ENCODE data around the gene NT5DC4.

Gene NT5DC4

DNA sequence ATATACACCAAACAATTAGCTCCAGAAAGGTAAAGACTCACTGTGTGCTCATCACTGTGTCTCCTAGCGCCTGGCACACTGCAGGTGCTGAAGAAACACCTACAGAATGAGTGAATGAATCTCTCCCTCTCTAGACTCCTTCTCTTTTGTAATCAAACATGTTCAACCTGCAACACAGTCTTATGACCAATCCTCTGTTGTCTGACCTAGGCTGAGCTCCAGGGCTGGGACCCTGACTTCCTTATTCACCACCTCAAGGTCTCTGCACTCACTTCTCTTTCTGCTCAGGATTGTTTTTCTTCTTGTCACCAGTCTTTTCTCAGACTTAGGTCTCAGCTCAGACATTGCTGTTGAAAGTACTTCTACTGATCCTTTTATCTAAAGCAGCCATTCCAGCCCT is 33.7 kb downstream of the NT5DC4 start:
- no peak for DNase-seq (ENCODE audit: low read depth in 2 of 2)

DNA sequence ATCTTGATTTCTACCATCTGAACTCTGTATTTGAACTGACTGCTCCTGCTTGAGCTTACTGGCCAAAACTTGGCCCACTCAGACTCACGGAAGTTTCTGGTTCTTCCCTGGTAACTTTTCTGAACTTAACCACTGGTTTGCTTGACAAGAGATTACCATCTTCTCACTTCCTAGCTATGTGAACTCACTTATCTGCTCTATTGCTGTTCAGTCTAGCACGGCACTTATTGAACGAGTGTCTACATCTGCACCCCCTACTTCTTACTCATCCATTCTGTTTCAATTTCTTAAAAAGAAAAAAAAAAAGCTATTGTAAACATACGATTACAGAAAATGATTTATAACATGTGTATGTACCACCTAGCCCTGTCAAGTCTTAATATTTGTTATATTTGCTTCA is 34.6 kb downstream of the NT5DC4 start:
- DNase-seq (ENCODE audit: low read depth in 2 of 2): no peak

DNA sequence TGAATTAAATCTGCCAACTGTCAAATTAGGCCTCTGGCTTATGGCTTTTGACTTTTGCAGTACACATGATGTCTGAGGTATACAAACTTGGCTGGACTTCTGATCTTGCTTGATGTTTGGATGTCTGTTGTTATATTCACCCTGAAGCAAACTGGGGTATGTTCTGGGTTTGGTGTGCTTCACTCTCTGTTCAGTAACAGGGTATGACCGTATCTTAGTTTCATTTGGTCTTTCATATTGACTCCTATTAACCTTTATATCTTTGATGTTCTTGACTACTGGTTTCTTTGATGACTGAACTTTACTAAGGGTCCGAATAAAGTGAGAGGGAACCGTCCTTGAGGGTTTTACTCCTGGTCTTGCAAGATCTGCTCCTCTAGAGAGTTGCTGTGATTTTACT is 35.4 kb downstream of the NT5DC4 start:
- no peak for DNase-seq (ENCODE audit: low read depth in 2 of 2)

DNA sequence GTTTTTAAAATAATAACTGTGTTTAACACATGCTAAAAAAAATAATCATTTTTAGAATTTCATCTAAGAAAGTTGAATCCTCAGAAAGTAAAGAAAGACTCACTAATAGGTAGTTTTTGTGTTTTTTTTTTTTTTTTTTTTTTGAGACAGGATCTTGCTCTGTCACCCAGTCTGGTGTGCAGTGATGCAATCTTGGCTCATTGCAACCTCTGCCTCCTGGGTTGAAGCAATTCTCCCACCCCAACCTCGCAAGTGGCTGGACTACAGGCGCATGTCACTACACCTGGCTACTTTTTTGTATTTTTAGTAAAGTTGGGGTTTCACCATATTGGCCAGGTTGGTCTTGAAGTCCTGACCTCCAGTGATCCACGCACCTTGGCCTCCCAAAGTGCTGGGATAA is 36.4 kb downstream of the NT5DC4 start:
- no peak for DNase-seq (ENCODE audit: low read depth in 2 of 2)

DNA sequence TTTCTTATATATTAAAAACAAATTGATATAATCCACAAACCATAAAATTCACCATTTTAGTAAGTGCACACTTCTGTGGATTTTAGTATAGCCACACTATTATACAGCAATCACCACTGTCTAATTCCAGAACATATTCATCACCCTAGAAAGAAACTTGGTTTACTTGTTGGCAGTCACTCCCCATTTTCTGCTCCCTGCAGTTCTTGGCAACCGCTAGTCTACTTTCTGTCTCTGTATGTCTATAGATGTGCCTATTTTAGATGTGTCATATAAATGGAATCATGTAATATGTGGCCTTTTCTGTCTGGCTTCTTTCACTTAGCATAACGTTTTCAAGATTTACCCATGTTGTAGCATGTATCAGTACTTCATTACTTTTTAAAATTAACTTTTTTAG is 37.9 kb downstream of the NT5DC4 start:
- no peak for DNase-seq (ENCODE audit: low read depth in 2 of 2)

DNA sequence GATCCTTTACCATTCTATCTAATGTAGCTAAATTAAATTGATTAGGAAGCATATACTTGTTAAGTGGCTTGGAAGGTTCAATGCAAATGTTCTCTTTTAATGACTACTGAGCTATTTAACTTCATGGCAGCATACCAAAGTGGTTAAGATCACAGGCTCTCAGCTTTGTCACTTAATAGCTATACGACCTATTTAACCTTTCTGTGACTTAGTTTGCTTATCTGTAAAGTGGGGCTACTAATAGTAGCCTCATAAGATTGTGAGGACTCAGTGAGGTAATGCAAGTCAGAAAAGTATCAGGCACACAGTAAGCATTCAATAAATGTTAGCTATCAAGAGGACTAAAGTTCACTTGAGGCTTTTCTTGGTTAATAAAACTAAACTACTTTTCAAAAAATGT is 39.3 kb downstream of the NT5DC4 start:
- no peak for DNase-seq (ENCODE audit: low read depth in 2 of 2)

DNA sequence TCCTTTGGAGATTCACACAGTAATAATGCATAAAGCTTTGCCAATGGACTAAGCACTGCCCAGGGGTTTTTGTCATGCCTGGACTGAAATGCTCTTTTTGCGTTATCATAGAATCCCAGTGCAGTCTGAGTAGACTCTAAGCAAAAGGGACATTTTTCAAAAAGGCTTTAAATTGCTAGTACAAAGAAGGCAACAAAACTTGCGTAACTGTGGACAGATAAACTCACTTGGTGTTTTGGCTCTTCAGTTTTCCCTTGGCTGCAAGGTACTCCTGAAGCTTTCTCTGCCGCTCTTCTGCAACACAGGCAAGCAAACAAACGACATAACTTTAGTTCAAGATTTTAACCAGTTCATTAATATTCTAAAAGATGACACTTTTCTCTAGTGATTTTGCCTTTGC is 41.5 kb downstream of the NT5DC4 start:
- DNase-seq (ENCODE audit: low read depth in 2 of 2): no peak

DNA sequence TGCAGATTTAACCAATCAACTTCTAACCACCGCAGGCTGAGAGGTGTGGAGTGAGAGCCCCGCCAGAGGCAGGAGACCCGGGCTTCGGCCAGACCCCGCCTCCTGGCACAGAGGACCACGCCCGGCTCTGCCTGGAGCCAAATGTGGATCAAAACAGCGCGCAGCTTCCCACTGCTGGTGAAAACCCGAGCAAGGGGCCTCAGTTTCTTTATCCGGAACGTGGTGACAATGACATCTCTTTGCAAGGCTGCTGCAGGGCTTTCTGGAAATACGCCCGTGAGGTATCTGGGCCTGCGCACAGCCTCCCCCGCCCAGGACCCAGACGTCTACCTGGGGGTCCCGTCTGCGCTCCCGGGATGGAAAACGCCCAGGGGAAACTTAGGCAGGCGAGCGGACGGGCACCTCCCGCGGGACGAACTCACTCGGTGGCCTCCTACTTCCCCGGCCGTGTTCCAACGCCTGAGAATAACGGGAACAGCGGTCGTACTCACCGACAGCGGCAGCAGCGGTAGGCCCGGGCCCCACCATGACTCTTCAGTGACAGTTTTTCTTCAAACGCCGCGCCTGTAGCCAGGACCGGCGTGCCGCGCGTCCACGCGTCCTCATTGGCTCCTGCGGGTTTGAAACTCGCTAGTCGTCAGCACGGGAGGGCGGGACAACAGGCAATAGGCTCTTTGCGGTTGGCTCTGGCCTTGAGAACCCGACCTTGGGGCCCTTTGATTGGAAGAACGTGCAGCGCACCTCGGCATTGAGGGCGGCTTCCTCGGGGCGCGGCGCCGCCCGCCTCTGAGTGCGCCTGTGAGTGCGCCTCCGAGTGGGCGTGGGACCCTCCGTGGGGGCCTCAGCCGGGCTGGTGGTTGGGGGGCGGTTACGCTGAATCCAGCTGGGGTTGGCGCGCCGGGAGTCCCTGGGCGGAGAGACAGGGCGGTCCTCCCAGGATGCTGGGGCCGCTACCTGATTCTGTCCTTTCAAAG is 43.5 kb downstream of the NT5DC4 start, which contains the start of gene CKAP2L:
Gene CKAP2L (minus strand): TSS at position 539 of the 974 bp plus-strand sequence. CDS start 11 bp downstream, at position 528.
- peak; percentile 78 to 80 for DNase-seq (ENCODE audit: low read depth in 2 of 2)

DNA sequence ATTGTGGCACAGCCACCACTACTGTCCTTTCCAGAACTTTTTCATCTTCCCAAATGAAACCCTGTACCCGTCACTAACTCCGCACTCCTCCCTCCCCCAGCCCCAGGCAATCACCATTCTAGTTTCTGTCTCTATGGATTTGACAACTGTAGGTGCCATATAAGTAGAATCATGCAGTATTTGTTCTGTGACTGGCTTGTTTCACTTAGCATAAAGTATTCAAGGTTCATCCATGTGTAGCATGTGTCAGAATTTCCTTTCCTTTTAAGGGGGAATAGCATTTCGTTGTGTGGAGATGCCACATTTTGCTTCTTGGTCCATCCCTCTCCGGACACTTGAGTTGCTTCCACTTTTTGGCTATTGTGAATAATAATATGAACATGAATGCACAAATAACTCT is 44.4 kb downstream of the NT5DC4 start:
- no peak for DNase-seq (ENCODE audit: low read depth in 2 of 2)

DNA sequence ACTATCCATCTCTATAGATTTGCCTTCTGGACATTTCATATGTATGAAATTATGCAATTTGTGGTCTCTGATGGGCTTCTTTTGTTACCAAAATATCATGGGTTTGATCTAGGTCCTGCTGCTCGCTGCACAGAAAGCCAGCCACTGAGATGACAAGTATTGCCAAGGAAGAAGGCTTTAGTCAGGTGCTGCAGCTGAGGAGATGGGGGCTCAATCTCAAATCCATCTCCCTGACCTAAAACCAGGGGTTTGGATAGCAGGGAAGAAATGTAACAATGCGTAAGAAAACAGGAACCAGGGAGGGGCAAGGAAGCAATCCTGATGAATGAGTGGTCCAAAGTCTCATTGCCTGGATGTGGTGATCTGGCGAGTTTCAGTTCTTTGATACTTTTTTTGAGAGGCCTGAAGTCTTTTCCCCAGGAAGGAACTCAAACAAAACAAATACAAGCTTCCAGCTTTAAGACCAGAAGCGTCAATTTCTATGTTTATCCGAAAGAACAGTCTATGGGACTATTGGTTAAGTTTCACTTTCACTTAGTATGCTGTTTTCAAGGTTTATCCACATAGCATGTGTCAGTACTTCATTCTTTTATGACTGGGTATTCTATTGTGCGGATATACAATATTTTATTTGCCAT is 47.0 kb downstream of the NT5DC4 start:
- no peak for DNase-seq (ENCODE audit: low read depth in 2 of 2)

DNA sequence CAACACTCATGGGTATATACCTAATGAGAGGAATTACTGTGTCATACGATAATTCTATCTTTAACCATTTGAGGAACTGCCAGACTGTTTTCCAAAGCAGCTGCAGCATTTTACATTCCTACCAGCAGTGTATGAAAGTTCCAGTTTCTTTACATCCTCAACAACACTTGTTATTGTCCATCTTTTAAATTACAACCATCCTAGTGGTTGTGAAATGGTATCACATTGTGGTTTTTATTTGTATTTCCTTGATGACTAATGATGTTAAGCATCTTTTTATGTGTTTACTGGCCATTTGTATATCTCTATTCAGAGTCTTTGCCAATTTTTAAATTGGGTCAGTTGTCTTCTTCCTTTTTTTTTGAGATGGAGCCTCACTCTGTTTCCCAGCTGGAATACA is 47.6 kb downstream of the NT5DC4 start:
- DNase-seq (ENCODE audit: low read depth in 2 of 2): no peak

DNA sequence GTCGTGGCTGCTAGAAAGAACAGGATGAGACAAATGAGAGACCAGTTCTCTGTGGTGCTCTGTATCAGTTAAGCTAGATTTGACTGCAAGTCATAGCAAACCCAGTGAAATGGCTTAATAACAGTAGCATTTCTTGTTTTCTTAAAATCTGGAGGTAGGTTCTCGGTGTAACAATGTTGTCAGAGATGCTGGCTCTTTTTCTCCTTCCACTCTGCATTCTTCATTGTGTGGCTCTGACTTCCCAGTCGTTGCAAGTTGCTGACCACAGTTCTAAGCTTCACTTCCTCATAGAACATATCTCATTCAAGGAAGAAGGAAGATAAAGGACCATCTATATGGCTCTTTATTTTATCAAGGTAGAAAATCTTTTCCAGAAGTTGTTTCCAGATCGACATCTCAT is 51.5 kb downstream of the NT5DC4 start:
- DNase-seq (ENCODE audit: low read depth in 2 of 2): no peak

DNA sequence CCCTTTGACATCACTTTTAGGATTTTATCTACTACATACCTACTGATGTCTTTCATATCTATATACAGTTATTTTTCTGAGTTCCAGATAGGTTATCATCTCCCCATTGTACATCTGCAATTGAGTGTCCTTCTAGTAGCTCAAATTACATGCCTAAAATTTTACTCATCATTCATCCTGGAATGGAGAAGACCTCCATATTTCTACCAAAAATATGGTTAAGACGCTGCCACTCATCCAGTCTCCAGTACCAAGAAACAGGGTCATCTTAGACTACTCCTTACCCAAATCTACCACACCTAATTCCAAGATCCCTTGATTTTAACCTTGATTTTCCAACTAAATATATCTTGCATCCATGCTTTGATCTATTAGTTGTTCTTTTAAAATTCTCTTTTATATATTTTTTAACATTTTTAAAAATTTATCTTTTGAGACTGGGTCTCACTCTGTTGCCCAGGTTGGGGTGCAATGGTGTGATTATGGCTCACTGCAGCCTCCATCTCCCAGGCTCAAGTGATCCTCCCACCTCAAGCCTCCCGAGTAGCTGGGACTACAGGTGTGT is 52.2 kb downstream of the NT5DC4 start:
- DNase-seq (ENCODE audit: low read depth in 2 of 2): no peak

DNA sequence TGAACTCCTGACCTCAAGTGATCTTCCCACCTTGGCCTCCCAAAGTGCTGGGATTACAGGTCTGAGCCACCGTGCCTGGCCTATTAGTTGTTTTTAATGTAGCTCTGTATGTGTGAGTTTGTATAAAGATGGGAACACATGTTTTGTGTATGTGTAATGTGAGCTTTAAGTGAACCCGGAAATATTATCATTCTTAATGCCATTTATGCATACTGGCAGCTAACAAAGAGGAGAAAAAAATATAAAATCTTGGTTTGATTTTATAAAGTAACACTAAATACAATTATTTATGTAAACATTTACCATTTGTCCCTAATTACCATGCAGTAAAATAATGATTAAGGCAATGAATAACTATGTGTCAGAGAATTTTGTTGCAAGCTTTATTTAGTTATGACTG is 52.7 kb downstream of the NT5DC4 start:
- no peak for DNase-seq (ENCODE audit: low read depth in 2 of 2)

DNA sequence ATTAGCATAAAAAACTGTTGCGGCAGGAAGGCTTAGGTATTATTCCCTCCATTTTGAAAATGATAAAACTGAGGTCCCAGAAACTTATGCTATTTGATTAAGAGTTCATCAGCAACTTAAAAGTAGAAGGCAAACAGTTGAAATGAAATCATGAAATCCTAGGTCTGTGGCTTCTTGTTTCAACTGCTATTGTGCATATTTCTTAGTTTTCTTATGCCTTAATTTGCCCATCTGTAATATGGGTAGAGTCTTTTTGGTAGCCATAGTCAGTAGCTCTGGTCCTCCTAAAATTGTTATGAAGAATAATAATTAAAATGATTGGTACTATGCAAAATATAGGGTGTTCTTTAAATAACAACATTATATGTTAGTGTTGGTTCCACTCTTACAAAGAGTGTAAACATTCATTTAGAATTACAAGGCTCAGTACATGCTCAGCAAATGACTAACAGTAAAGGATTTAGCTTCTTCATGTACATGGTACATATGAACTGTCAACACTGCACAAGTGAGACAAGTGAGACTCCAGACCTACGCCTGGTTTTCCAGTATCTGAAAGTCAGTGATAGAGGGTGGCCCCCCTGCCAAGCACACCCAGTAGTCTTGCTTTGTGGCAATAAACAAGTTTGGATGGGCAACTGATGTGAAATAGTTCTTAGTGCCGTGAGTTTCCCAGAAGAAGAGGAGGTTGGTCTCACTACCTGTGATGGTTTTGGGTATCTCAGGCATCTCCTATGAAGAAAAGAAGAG is 53.9 kb downstream of the NT5DC4 start:
- DNase-seq (ENCODE audit: low read depth in 2 of 2): no peak

DNA sequence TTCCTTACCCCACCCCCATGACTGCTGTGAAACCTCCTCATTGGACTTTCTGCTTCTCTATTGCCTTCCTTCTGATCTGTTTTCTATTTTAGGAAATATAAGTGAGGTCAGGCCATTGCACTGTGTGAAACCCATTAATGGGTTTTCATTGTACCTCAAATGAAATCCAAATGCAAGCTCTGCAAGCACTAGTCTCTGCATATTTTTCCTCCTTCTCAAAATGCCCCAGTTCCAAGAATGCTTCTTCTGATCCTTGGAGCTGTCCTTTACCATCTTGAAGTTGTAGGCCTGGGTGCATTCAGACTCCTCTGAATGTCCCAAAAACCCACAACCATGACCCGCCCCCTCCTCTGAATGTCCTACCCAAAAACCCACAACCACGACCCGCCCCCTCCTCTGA is 55.3 kb downstream of the NT5DC4 start:
- no peak for DNase-seq (ENCODE audit: low read depth in 2 of 2)

DNA sequence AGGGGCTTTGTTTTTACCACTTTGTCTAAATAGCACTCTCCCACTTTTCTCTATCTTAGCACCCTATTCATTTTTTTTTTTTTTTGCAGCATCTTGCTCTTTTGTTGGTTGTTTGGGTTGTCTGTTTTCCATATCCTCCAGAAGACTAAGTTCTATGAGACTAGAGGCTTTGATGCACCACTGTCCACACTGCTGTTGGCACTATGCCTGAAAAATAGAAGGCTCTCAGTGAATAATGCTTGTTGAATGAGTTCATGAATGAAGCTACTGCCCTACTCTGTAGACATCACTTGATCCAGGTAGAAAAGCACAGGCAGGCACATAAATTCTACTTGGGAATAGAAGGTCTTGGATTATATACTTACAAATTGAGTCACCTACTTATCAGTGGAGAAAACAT is 56.2 kb downstream of the NT5DC4 start:
- no peak for DNase-seq (ENCODE audit: low read depth in 2 of 2)

DNA sequence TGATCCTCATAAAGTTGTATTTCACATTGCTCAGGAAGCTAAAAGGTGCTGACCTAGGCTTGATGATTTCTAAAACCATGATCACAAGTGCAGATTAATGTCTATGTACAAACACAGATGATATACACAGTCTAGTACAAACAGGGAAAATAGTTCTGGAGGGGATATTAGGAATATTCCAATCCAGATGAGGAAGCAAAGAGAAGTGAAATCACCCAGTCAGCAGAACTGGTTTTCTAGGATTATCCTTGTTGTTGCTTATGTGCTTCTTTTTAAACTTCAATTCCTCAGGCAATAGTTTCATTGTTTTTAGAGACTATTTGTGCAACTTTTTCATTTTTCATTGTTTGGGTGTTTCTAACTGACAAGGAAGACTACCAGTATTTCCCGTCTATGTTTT is 58.8 kb downstream of the NT5DC4 start:
- no peak for DNase-seq (ENCODE audit: low read depth in 2 of 2)

DNA sequence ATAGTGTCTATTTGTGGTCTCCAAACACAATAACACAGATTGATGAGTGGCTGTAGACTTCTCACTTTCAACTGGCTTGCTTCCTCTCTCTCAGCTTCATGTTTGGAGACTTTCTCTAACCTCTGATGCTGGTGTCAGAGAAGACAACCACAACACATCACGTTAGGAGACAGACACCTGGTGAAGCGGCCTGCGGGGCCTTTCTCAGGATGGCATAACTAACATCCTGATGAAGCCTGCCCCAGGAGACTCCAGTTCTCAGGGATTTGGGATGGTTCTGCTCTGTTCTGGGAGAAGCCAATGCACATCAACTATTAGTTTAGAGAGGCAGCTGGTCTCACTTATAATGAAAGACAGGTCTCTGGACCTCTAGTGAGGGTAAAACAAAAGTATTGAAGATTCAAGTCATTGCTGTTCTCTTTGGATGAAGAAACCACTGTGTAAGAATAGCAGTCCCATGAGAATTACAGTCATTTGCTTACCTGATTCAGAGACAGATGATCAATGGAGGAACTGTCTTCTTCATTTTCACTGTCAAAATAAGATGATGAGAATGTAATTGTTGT is 61.5 kb downstream of the NT5DC4 start:
- DNase-seq (ENCODE audit: low read depth in 2 of 2): no peak

DNA sequence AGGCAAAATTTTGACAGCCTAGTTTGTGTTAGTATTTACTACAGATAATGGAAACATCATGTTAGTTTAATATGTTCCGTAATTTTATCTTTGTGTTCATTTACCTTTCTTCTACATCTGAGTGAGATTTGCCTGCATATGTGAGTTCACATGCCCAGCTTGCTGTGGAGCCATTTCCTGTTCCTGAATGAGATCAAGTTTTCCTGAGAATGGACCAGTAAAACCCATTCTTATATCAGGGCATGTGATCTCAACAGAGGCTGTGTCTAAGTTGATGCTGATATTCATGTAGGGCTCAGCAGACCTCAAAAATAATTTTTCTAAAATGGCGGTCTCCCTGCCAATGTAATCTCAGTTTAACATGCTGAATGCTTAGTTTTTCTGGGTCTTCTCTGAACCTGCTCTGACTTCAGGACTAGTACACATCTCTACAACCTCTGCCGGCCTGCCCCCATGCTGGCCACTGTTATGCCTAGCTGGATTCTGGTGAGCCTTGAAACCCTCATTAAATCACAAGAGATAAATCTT is 62.4 kb downstream of the NT5DC4 start:
- DNase-seq (ENCODE audit: low read depth in 2 of 2): no peak
